ENCODE measurements around the gene ASIC3.
A peak's percentile ranks its signal among the peaks of the same experiment; 100 is the strongest.
"Not testable (repeated sequence)": the region's sequence is repeated elsewhere in the genome, so short reads cannot be mapped to it uniquely, and the experiment has no call there.

The ASIC3 gene

DNA sequence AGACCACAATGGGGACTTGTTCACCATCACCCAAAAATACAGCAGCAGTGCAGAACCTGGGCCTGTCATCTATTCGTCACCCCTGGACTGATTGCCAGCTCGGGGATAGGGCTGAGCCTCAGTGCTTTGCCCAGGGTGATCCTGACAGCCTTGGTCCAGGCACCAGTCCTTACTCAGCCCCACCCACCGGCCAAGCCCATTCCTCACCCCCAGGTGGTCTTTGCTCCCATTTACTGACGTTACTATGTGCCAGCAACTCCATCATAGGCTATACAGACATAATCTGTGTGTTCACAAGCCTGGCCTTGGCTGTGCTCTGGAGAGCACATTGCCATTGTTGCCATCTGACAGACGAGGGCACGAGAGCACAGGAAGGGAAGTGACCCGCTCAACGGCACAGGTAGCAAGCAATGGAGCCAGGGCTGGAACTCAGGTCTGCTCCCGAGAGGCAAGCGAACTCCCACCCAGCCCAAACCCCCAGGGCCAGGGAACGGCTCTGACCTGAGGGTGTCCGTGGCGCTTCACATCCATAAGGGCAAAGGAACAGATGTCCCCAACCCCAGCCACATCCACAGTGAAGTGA lies 30.9 kb upstream of the ASIC3 start:
- no peak for DNase-seq (ENCODE audit: low read depth in 1 of 2, low spot score in 1 of 2)
- in situ Hi-C loops (cut with HindIII; ENCODE audit: low pct_unique_long_range_greater_than_20kb, low sequenced_read_pairs): no loop called here
- no peak for TF ChIP-seq JUND (IDR thresholded peaks at IDR 0.05; ENCODE audit: low read depth)

DNA sequence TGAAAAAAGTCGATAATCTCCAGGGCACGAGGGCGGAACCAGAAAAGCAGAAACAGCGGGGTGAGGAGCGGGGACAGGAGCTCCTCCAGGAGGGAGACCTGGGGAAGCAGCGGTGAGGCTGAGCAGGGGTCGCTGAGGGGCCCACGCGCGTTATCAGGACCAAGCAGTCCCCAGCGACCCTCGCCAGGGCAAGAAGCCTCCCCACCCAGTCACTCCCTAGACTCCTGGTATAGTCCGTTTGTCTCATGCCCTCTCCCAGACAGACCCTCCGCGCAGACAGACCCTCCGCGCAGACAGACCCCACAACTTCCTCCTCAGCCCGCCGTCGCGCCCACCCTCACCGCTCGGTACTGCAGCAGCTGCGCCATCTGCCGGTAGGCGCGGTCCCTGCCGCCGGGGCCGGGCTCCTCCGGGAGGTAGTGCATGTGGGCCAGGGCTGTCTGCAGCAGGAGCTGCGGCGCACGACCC lies 30.3 kb upstream of the ASIC3 start:
- peak in 1 of 2 experiments; percentile 32 for DNase-seq (ENCODE audit: low read depth in 1 of 2, low spot score in 1 of 2)
- in situ Hi-C loops (cut with HindIII; ENCODE audit: low pct_unique_long_range_greater_than_20kb, low sequenced_read_pairs): no loop called here
- no peak for TF ChIP-seq JUND (IDR thresholded peaks at IDR 0.05; ENCODE audit: low read depth)

DNA sequence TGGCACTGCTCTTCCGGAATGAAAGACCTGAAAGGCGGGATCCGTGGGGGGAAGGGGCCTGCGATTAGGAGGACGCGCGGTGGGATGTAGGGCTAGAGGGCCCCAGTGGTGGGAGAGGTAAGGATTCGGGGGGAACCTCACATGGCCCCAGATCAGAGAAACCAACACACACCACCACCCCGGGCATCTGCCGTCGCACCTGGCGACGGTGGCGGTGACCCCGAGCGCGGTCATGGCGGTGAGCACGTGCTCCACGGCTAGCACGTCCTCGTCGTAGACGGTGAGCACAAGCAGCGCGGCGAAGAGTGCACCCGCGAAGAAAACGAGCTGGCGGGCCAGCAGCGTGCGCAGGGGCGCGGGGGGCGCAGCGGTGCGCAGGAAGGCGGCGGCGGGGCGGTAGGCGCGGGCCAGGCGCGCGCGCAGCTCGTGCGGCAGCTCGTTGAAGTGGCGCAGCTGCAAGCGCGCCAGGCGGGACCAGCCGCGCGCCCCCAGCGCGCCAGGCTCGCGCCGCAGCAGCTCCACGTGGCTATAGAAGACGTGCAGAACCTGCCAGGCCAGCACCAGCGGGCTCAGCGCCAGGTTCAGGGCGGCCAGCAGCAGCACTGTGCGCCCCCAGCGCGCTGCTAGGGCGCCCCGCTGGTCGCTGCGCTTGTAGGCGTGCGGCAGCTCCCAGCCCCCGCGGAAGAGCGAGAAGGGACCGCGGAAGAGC lies 29.8 kb upstream of the ASIC3 start:
- DNase-seq (ENCODE audit: low read depth in 1 of 2, low spot score in 1 of 2): peak in 1 of 2 experiments; percentile 72
- TF ChIP-seq JUND (IDR thresholded peaks at IDR 0.05; ENCODE audit: low read depth): no peak
- in situ Hi-C loops (cut with HindIII; ENCODE audit: low pct_unique_long_range_greater_than_20kb, low sequenced_read_pairs): no loop called here

DNA sequence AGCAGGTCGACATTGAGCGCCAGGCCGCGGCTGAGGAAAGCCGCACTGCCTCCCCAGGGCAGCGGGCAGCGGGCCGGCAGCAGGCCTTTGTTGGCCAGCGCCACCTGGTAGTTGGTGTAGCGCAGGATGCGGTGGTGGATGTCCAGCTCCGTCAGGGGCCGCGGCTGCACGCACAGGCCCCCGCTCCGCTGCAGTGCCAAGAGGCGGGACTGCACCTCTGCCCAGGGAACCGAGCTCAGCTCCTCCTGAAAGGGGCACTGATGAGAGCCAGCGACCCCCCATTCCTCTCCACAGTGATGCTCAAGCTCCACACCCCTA lies 29.2 kb upstream of the ASIC3 start:
- no peak for TF ChIP-seq JUND (IDR thresholded peaks at IDR 0.05; ENCODE audit: low read depth)
- DNase-seq (ENCODE audit: low read depth in 1 of 2, low spot score in 1 of 2): no peak
- in situ Hi-C loops (cut with HindIII; ENCODE audit: low pct_unique_long_range_greater_than_20kb, low sequenced_read_pairs): no loop called here

DNA sequence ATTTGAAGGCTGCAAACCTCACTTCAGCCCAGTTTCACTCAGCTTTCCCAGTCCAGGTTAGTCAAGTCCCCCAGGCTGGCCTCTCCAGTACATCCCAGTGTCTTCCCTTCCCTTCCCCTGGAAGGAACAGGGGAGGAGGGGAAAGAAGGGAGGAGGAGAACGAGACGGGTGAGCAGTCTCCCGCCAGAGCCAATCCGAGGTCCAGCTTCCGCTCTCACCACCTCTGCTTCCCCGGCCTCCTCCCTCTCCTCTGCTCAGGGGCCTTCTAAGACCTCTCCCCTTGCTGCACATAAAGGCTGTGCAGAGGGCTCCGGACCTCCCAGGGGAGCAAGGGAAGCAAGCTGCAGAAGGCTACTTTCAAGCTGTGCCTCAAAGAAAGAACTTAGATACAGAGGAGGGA lies 28.1 kb upstream of the ASIC3 start:
- DNase-seq (ENCODE audit: low read depth in 1 of 2, low spot score in 1 of 2): no peak
- in situ Hi-C loops (cut with HindIII; ENCODE audit: low pct_unique_long_range_greater_than_20kb, low sequenced_read_pairs): no loop called here

DNA sequence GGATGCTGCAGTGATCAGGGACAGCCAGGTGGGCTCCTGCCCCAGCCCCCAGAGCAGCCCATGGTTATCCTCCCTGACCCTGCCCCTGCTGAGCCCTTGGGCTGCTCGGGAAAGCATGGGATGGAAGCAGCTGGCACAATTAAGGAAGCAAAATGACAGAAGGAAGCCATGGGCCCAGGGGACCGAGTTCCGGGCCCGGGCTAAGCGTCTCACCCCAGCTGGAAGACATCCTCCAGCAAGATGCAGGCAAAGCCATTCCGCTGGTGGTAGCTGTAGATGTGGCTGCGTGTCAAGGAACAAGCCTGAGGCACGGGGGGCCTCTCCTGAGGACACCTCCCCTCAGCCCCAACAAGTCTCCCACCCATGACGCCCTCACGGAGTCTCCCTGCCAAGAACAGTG lies 25.1 kb upstream of the ASIC3 start:
- TF ChIP-seq JUND (IDR thresholded peaks at IDR 0.05; ENCODE audit: low read depth): no peak
- in situ Hi-C loops (cut with HindIII; ENCODE audit: low pct_unique_long_range_greater_than_20kb, low sequenced_read_pairs): no loop called here
- no peak for DNase-seq (ENCODE audit: low read depth in 1 of 2, low spot score in 1 of 2)

More for the DNA sequence above, 28.1 kb upstream of the ASIC3 start:
- TF ChIP-seq JUND (IDR thresholded peaks at IDR 0.05; ENCODE audit: low read depth): no peak

DNA sequence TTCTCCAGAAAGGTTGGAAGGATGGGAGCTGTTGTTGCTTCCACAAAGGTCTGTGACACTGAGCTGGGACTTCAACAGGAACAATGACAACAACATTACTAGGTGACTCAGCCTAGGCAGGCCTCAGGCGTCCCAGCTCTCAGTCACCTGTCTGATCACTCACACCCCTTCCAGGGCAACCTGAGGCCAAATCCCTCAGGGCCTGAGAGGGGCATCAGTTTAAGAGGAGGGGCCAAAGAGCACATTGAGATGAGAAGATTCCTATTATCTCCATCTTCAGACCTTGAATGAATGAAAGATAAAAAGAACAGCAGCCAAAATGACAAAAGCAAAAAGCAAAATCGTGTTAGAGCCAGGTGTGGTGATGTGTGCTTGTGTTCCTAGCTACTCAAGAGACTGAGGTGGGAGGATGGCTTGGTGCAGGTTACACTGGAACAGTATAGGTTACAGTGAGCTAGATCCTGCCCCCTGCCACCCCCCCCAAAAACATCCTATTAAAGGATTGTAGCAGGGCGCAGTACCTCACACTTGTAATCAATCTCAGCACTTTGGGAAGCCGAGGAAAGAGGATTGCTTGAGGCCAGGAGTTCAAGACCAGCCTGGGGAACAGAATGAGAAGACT lies 23.8 kb upstream of the ASIC3 start, which contains the start of gene ATG9B:
TSS of gene ATG9B (minus strand) at position 60 of the 622 bp plus-strand sequence. CDS start 71 bp downstream, outside the sequence.
- in situ Hi-C loops (cut with HindIII; ENCODE audit: low pct_unique_long_range_greater_than_20kb, low sequenced_read_pairs): no loop called here
- DNase-seq (ENCODE audit: low read depth in 1 of 2, low spot score in 1 of 2): no peak
- TF ChIP-seq JUND (IDR thresholded peaks at IDR 0.05; ENCODE audit: low read depth): no peak

DNA sequence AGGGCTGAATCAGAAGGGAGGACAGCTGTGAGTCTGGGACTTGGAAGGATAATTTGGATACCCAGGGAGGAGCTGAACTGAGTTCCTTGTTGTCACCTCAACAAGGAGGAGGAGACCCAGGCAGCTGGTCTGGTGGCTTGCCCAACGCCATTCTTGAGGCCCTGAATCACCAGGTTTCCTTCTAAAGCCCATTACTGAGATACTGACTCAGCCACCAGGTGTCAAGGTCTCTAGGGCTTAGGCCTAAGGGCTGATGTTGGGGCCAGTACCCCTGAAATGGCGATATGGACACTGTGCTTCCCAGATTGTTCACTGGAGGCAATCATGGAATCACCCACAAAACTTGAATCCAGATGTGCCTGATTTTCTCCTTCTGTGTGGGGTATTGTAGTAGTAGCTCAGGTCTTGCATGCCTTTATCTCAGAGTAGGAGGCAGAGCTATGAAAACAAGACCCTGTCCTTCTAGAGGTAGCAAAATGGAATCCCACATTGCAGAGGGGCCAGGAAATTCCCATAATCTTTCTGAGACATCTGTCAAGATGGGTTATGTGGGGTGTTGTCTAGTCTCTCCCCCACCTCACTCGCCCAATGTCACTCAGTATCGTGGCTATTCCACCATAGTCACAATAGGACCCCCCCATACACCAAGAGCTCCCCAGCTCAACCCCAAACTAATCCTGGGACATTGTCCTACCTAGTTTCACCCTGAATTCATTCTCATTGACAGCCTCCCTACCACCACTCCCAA lies 22.2 kb upstream of the ASIC3 start:
- no peak for DNase-seq (ENCODE audit: low read depth in 1 of 2, low spot score in 1 of 2)
- in situ Hi-C loops (cut with HindIII; ENCODE audit: low pct_unique_long_range_greater_than_20kb, low sequenced_read_pairs): no loop called here
- no peak for TF ChIP-seq JUND (IDR thresholded peaks at IDR 0.05; ENCODE audit: low read depth)

DNA sequence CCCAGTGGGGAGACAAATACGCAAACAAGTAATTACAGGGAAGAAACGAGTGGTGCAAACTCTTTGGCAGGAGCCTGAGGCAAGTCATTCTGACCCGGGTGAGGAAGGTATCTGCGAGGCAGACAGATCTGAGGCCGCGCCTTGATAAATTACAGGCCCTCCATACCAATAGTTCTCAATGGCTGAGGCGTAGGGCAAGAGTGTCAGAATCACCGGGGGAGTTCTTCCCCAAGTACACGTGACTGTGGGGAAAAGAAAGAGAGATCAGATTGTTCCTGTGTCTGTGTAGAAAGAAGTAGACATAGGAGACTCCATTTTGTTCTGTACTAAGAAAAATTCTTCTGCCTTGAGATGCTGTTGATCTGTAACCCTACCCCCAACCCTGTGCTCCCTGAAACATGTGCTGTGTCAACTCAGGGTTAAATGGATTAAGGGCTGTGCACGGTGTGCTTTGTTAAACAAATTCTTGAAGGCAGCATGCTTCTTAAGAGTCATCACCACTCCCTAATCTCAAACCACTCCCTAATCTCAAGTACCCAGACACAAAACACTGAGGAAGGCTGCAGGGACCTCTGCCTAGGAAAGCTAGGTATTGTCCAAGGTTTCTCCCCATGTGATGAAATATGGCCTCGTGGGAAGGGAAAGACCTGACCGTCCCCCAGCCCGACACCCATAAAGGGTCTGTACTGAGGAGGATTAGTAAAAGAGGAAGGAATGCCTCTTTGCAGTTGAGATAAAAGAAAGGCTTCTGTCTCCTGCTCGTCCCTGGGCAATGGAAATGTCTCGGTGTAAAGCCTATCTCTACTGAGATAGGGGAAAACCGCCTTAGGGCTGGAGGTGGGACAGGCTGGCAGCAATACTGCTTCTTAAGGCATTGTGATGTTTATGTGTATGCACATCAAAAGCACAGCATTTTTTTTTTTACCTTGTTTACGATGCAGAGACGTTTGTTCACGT lies 21.3 kb upstream of the ASIC3 start:
- in situ Hi-C loops (cut with HindIII; ENCODE audit: low pct_unique_long_range_greater_than_20kb, low sequenced_read_pairs); DNase-seq (ENCODE audit: low read depth in 1 of 2, low spot score in 1 of 2): not testable (repeated sequence)

DNA sequence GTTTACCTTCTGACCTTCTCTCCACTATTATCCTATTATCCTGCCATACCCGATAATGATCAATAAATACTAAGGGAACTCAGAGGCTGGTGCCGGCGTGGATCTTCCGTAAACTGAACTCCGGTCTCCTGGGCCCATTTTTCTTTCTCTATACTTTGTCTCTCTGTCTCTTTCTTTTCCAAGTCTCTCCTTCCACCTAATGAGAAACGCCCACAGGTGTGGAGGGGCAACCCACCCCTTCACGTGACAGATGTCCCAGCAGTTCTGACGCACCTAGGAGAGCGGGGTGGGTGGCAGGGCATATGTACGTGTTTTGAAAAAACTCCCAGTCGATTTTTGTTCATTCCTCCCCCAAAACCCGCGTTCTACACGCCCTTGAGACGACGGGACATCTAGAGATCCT lies 20.6 kb upstream of the ASIC3 start:
- DNase-seq (ENCODE audit: low read depth in 1 of 2, low spot score in 1 of 2); in situ Hi-C loops (cut with HindIII; ENCODE audit: low pct_unique_long_range_greater_than_20kb, low sequenced_read_pairs): not testable (repeated sequence)

DNA sequence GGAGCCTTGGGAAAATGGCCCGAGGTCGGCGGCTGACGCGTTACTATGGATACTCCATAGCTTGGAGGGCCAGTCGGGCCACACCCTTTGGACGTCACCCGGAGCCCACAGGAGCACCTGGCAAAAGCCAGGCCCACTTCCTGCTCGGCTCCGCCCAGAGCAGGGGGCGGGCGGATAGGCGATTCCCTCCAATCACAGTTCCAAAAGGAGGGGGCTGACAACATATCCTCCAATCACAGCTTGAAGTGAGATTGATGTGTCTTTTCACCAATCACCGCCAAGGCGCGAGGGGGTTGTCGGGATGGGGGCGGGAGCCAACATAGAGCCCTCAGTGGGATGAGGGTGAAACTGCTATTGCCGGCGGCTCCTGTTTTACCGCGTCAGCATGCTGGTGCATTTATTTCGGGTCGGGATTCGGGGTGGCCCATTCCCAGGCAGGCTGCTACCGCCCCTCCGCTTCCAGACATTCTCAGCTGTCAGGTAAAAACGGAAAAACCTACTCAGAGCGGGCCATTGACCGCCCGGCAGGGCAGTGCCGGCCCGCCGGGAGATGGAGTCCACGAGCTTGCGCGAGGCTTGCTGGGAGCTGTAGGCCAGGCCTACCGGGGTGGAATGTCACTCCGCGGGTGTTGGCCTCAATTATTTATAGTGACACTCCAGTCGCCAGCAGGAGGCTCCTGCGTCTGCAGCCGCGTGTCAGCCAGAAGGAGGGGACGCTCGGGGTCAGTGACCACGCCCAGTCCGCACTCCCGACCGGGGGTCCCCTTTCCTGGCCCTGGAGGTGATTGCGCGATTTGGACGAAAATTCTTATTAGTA lies 20.0 kb upstream of the ASIC3 start, which contains the start of gene ABCB8:
TSS of gene ABCB8 (plus strand) at position 320 of the 817 bp plus-strand sequence. CDS start at position 386, 66 bp downstream.
- no peak for TF ChIP-seq JUND (IDR thresholded peaks at IDR 0.05; ENCODE audit: low read depth)
- DNase-seq (ENCODE audit: low read depth in 1 of 2, low spot score in 1 of 2): peak; percentile 97 to 99
- in situ Hi-C loops (cut with HindIII; ENCODE audit: low pct_unique_long_range_greater_than_20kb, low sequenced_read_pairs): no loop called here

Data from T47D (cell line).